T-helper 2 cell treated with Interferon-gamma antibody and Interleukin-4, amounts not matched to agents 5 μg/mL and 100 μg/mL, for 36 hours (primary cell): ENCODE measurements around the gene IFI27L1.

ENCODE experiments used
- DNase-seq: peaks from one replicate; pipeline ENCODE4 v3.0.0; 2021; ENCODE audit warnings: low spot score
- H3K27ac Mint-ChIP-seq: one replicate; pipeline ENCODE4 v1.8.0; 2021; ENCODE audit warnings: mild to moderate bottlenecking, mixed read lengths
- H3K27me3 Mint-ChIP-seq: one replicate; pipeline ENCODE4 v1.8.0; 2021; ENCODE audit warnings: low read depth, mixed read lengths
- H3K36me3 Mint-ChIP-seq: one replicate; pipeline ENCODE4 v1.8.0; 2021; ENCODE audit warnings: low read depth, mixed read lengths
- H3K4me1 Mint-ChIP-seq: one replicate; pipeline ENCODE4 v1.8.0; 2021; ENCODE audit warnings: low read depth, mixed read lengths
- H3K4me3 Mint-ChIP-seq: one replicate; pipeline ENCODE4 v1.8.0; 2022; ENCODE audit warnings: mild to moderate bottlenecking, moderate library complexity, mixed read lengths
- H3K9me3 Mint-ChIP-seq: one replicate; pipeline ENCODE4 v1.8.0; 2021; ENCODE audit warnings: mixed read lengths

Gene IFI27L1

DNA sequence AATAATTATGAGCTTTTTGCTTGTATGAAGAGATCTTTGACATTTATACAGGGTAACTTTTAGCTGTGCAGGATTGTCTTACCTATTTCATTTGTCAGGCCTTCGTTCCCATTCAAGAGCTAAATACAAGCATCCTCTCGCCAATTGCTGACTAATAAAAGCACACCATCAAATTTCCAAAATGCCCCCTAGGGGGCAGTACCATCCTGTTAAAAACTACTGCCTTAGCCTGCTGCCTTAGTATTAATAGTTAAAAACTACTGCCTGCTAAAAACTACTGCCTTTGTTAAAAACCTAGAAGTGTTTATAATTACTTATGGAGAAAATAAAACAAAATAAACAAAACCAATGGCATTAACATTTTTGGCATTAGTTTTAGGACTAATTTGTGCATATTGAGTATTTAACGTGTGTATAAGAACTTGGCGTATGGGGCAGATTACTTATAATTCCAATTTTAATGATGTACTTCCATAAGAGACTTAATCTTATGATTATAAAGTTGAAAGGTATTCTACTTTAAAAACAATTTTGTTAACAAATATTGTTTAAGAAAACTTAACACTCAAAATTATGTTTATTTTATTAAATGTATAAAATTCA lies 51.3 kb downstream of the IFI27L1 start:
- Mint-ChIP-seq H3K9me3 (peaks cover 10% of the 10 kb centered on the region), H3K4me1 (peaks cover 18% of the 10 kb centered on the region), H3K27me3 (peaks cover 36% of the 10 kb centered on the region), H3K27ac (no peak overlapping the region), H3K4me3 (no peak overlapping the region), H3K36me3 (no peaks in the 10 kb centered on the region)
- peak; percentile 53 for DNase-seq

DNA sequence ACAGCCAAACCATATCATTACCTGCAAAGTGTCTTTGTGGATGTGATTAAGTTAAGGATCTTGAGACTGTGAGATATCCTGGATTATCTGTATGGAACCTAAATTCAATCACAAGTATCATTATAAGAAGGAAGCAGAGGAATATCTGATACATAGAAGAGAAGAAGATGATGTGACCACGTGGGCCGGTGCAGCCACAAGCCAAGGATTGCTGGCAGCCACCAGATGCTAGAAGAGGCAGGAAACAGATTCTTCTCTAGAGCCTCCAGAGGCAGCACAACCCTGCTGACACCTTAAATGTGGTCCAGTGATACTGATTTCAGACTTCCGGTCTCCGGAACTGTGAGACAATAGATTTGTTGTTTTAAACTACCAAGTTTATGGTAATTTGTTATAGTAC lies 54.4 kb downstream of the IFI27L1 start:
- no peak overlapping the region for H3K27ac Mint-ChIP-seq
- peaks cover 39% of the 10 kb centered on the region for H3K27me3 Mint-ChIP-seq
- peaks cover 10% of the 10 kb centered on the region for H3K9me3 Mint-ChIP-seq
- peaks cover 3% of the 10 kb centered on the region for H3K4me1 Mint-ChIP-seq
- H3K4me3 Mint-ChIP-seq = no peak overlapping the region
- no peak for DNase-seq
- H3K36me3 Mint-ChIP-seq = no peaks in the 10 kb centered on the region

DNA sequence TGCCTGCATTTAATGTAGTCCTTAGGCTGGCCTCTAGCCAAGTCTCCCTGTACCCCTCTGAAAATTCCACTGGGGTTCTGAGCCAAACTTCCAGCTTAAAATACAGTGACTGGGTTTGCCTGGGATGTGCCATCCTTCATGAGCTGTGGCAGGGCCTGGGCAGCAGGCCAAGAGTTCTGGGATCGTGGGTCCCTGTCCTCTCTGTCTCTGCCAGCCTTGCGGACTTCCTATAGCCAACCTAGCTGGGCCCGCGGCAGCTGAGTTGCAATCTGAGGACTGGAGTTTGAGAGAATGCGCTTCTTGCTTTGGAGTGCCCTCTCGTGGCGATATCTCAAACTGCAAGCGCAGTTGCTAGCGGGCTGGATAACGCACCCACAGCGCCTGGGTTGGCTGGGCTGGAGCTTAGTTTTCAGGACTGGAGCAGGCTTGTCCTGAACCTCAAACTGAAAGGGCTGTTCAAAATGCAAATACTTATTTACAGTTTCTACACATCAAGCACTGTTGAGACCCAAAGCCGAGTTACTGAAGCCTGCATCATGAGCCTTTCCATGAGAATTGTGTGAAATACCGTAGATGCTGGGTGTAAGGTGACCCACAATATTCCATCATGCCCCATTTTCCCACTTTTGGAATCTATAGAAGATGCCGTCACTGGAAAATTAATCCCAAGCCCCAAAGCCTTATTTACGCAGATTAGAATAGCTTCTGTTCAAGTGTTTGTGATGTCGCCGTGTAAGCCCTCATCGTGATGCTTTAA lies 55.6 kb downstream of the IFI27L1 start:
- no peaks in the 10 kb centered on the region for H3K36me3 Mint-ChIP-seq
- peaks cover 10% of the 10 kb centered on the region for H3K9me3 Mint-ChIP-seq
- peak; percentile 74 for DNase-seq
- H3K27me3 Mint-ChIP-seq = peaks cover 34% of the 10 kb centered on the region
- H3K4me3 Mint-ChIP-seq = no peak overlapping the region
- no peak overlapping the region for H3K27ac Mint-ChIP-seq
- H3K4me1 Mint-ChIP-seq = peaks cover 3% of the 10 kb centered on the region

DNA sequence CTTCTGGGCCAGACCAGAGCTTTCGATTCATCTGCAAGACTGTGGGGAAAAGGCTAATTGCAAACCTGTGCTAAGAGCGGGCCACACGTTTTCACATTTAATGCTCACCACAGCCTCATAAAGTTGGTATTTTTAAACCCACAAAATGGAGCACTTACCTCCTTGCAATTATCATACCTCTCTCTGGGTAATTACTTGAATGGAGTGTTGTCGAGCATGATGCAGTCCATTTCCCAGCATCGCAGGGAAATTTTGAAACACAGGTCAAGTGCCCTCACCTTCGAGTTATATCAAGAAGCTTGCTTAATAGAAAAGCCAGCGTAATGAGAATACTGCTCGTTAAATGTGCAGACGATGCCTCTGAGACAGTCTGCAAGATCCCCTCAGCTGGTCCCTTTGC lies 57.1 kb downstream of the IFI27L1 start:
- no peaks in the 10 kb centered on the region for H3K36me3 Mint-ChIP-seq
- H3K27me3 Mint-ChIP-seq = peaks cover 27% of the 10 kb centered on the region
- H3K4me1 Mint-ChIP-seq = peaks cover 6% of the 10 kb centered on the region
- no peak overlapping the region for H3K4me3 Mint-ChIP-seq
- no peak for DNase-seq
- H3K27ac Mint-ChIP-seq = no peak overlapping the region
- H3K9me3 Mint-ChIP-seq = peaks cover 10% of the 10 kb centered on the region

DNA sequence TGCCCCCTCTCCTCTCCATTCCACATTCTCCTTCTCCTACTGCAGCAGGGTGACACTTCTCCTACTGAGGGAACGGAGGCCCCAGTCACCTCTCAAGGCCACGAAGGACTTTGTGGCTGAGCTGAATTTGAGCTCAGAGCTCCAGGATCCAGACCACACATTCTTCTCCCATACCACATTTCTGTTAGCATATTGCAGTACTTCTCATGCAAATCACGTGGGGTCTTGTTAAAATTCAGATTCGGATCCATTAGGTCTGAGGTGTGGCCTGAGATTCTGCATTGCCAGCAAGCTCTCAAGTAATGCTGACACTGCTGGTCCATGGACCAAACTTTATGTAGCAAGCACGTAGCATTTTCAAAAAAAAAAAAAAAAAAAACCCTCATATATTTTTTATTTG lies 57.9 kb downstream of the IFI27L1 start:
- peaks cover 6% of the 10 kb centered on the region for H3K4me1 Mint-ChIP-seq
- H3K9me3 Mint-ChIP-seq = peaks cover 10% of the 10 kb centered on the region
- peaks cover 19% of the 10 kb centered on the region for H3K27me3 Mint-ChIP-seq
- no peak overlapping the region for H3K27ac Mint-ChIP-seq
- no peak for DNase-seq
- H3K36me3 Mint-ChIP-seq = no peaks in the 10 kb centered on the region
- H3K4me3 Mint-ChIP-seq = no peak overlapping the region

DNA sequence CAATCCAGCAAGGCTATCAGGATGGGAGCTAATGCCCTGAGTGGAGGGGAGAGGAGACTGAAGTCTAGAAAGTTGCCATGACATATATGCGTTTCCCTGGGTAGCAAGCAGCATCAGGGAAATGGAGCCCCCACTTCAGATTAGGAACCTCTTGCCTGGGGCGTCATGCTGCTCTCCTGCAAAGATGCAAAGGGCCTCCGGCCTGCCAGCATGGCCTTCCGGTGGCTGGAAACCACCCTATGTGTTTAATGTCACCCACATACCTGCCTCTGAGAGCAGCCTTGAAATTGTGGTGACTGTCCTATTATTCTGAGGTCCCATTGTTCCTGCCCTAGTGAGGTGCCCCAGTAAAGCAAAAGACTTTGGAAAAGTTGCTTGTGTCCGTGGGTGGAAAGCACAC lies 58.3 kb downstream of the IFI27L1 start:
- no peak overlapping the region for H3K27ac Mint-ChIP-seq
- no peak for DNase-seq
- H3K9me3 Mint-ChIP-seq = peaks cover 10% of the 10 kb centered on the region
- peaks cover 7% of the 10 kb centered on the region for H3K4me1 Mint-ChIP-seq
- no peak overlapping the region for H3K4me3 Mint-ChIP-seq
- no peaks in the 10 kb centered on the region for H3K36me3 Mint-ChIP-seq
- H3K27me3 Mint-ChIP-seq = peaks cover 16% of the 10 kb centered on the region

DNA sequence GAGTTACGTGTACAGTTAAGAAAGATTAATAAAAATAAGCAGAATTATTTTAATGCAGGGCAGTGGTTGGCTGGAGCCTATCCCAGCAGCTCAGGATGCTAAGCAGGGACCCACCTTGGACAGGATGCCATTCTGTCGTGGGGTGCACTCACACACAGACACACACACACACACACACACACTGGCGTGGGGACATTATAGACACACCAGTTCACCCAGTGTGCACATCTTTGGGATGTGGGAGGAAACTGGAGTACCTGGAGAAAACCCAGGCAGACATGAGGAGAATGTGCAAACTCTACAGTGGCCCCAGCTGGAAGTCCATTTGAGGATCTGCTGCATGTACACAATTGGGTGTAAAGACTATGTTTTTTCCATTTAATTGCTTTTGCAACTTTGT lies 61.1 kb downstream of the IFI27L1 start:
- peaks cover 19% of the 10 kb centered on the region for H3K4me1 Mint-ChIP-seq
- no peaks in the 10 kb centered on the region for H3K36me3 Mint-ChIP-seq
- DNase-seq = no peak
- no peaks in the 10 kb centered on the region for H3K9me3 Mint-ChIP-seq
- peaks cover 2% of the 10 kb centered on the region for H3K27me3 Mint-ChIP-seq
- no peak overlapping the region for H3K4me3 Mint-ChIP-seq
- H3K27ac Mint-ChIP-seq = no peak overlapping the region

DNA sequence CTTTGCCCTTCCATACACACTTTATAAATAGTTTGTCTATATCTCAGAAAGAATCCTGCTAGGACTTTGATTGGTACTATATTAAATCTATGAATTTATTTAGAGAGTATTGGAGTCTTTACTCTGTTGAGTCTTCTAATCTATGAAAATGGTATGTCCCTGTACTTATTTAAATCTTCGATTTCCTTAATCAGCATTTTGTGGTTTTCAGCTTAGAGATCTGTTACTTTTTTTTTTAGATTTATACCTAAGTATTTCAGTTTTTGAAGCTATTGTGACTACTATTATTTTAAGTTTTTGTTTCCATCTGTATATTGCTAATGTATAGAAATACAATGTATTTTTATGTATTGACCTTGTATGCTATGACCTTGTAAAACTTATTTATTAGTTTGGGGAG lies 61.7 kb downstream of the IFI27L1 start:
- no peaks in the 10 kb centered on the region for H3K36me3 Mint-ChIP-seq
- DNase-seq = no peak
- no peak overlapping the region for H3K27ac Mint-ChIP-seq
- H3K27me3 Mint-ChIP-seq = peaks cover 2% of the 10 kb centered on the region
- no peak overlapping the region for H3K4me3 Mint-ChIP-seq
- no peaks in the 10 kb centered on the region for H3K9me3 Mint-ChIP-seq
- H3K4me1 Mint-ChIP-seq = peaks cover 20% of the 10 kb centered on the region

DNA sequence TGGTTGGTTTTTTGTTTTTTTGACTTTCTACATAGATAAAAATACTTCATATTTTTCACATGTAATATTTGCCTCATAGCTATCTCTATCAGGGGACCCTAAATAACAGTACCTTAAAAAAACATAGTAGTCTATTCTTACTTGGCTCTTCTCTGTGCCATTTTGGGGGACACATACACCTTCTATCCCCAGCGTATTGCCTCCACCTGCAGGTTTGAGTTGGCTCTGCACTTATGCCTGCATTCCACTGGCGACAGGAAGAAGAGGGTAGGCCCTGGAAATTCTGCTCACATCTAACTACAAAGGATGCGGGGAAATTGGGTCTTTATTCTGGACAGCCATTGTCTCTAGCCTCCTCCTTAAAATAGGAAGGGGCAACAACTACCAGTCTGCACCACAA lies 62.1 kb downstream of the IFI27L1 start:
- DNase-seq = no peak
- Mint-ChIP-seq H3K4me3 (no peak overlapping the region), H3K36me3 (no peaks in the 10 kb centered on the region), H3K4me1 (peaks cover 20% of the 10 kb centered on the region), H3K27me3 (peaks cover 6% of the 10 kb centered on the region), H3K27ac (no peak overlapping the region), H3K9me3 (no peaks in the 10 kb centered on the region)

DNA sequence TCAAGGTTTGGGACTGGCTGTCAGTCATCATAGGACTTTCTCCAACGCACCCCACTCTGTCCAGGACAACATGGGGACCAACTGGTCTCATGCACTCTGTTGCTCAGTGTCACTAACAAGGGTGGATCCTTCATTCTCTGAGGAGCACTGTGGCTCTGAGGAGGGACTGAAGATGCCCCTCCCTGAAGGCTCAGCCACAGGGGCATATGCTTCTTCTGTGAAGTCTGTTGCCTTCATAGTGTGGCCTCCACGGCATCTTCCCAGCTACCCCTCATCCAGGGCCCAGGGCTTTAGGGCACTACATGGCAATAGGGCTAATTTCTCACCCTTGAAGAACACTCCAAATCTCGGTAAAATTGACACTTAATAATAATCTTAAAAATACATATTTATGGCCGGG lies 62.6 kb downstream of the IFI27L1 start:
- DNase-seq = no peak
- no peaks in the 10 kb centered on the region for H3K36me3 Mint-ChIP-seq
- no peak overlapping the region for H3K4me3 Mint-ChIP-seq
- H3K27me3 Mint-ChIP-seq = peaks cover 11% of the 10 kb centered on the region
- no peak overlapping the region for H3K27ac Mint-ChIP-seq
- H3K9me3 Mint-ChIP-seq = no peaks in the 10 kb centered on the region
- peaks cover 22% of the 10 kb centered on the region for H3K4me1 Mint-ChIP-seq

DNA sequence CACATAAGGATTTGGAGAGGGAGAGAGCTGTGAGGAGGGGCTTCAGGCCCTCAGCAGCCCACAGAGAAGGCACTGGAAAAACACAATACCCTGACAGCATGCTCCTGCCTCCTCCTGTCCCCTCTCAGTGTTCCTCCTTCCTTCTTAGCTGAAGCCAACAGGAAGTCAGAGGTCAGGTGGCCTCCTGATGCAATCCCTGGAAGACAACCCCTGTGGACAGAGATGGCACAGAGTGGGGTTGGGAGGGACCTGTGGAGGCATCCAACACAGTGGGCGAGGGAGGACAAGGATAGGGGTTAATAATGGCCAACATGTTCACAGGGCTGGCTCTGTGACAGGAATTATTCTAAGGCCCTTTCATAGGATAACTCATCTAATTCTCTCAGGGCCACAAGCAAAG lies 63.7 kb downstream of the IFI27L1 start:
- H3K9me3 Mint-ChIP-seq = no peaks in the 10 kb centered on the region
- DNase-seq = no peak
- H3K27me3 Mint-ChIP-seq = peaks cover 13% of the 10 kb centered on the region
- H3K36me3 Mint-ChIP-seq = no peaks in the 10 kb centered on the region
- peaks cover 22% of the 10 kb centered on the region for H3K4me1 Mint-ChIP-seq
- H3K4me3 Mint-ChIP-seq = no peak overlapping the region
- H3K27ac Mint-ChIP-seq = peak overlapping the region; percentile 46

DNA sequence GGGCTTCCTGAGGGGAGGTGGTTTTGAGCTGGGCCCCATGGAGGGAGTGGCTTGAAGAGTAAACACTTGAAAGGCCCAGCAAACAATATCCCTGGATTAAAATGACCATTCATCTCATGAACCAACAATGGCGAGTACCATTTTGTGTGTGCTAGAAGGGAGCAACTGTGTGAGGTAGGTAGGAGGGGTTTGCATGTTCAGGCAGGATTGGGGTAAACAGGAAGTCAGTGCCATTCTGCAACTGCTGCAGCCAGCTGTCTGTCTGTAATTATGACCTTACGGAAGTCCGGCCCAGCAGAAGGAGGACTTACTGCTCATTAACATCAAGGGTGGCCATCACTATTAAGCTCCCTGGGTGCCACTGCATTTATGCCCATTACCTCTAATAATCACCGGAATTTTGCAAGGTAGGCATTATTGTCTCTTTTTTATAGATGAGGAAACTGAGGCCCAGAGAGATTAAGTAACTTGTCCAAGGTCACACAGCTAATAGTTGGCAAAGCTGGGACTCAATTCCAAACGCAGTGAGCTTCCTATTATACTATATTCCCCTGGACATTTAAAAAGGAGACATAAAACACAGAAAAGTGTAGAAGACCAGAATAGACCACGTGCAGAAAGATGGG lies 64.9 kb downstream of the IFI27L1 start:
- Mint-ChIP-seq H3K27me3 (peaks cover 23% of the 10 kb centered on the region), H3K9me3 (no peaks in the 10 kb centered on the region), H3K4me3 (no peak overlapping the region), H3K27ac (no peak overlapping the region), H3K4me1 (peaks cover 22% of the 10 kb centered on the region), H3K36me3 (no peaks in the 10 kb centered on the region)
- DNase-seq = no peak
